Cardiac muscle cell (in vitro differentiated cells and primary cell): ENCODE results near the gene JAKMIP2. TPM values are rescaled to one million over a fixed set of nuclear protein-coding genes. Genes with fewer than 3 reads are reported as not detected.

Experiments used
- DNase-seq, 2 donors: peaks; one replicate each; pipeline versions ENCODE4 v3.0.0 to v3.0.0-alpha.2; 2010 to 2017; ENCODE audit warnings: low read depth in 1 of 2, low spot score in 1 of 2
- H3K27ac ChIP-seq: fragments of 200-600 bp; sonication (generic); 2 replicates; pipeline ENCODE4 v1.5.1; 2016
- H3K27me3 ChIP-seq: fragments of 200-600 bp; sonication (generic); 2 replicates; pipeline ENCODE4 v1.6.0; 2016; ENCODE audit warnings: control low read depth
- H3K36me3 ChIP-seq: fragments of 200-600 bp; sonication (generic); 2 replicates; pipeline ENCODE4 v1.5.1; 2016; ENCODE audit warnings: control low read depth
- H3K4me1 ChIP-seq: fragments of 200-600 bp; sonication (generic); 2 replicates; pipeline ENCODE4 v1.8.1; 2017; ENCODE audit warnings: low read depth, mild to moderate bottlenecking, mixed run types
- H3K4me3 ChIP-seq: fragments of 200-600 bp; sonication (generic); 2 replicates; pipeline ENCODE4 v1.5.1; 2016; ENCODE audit warnings: mild to moderate bottlenecking
- H3K9me3 ChIP-seq: fragments of 200-600 bp; sonication (generic); 2 replicates; pipeline ENCODE4 v1.5.1; 2017; ENCODE audit warnings: low read depth, mild to moderate bottlenecking, control low read depth
- polyA plus RNA-seq: library from polyadenylated mRNA; unstranded; fragments of >200 nt; fragmentation: Nextera tagmentation; extraction: Ambion mirVana; gene quantifications from 2 replicates; pipeline ENCODE4 v1.2.1, GENCODE V29; 2016
- total RNA-seq: library from RNA; depleted of rRNA; stranded (reverse); fragments of >200 nt; gene quantifications from 2 replicates; pipeline ENCODE4 v1.2.3, GENCODE V29; 2016
- TF ChIP-seq, protein P1 (sequence below): IDR thresholded peaks from 2 replicates; pipeline ENCODE4 v1.5.1; 2012; ENCODE audit warnings: low read depth, mild to moderate bottlenecking, low read length

Gene JAKMIP2
- total and polyA plus RNA-seq, 2 experiments from 2014 or later, result 14.5 to 15.9 TPM

DNA sequence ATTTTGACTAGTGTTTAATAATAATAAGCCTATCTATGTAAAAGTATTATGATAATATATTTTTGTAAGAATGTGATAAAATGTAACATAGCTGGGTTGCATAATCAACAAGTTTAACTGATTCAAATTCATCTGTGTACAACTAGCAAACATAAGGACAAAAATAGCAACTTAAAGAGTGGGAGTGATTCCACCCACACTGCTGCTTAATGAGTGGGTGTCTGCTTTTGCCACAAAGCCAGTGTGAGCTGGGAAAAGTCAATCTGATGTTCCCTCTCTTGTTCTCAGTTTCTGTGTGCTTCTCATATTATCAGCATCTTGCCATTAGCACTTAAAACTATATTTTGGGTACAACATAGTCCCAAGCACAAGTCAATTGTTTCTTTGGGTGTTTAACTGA is 161.5 kb downstream of the JAKMIP2 start:
- Histone ChIP-seq H3K27ac (no peak overlapping the region), H3K27me3 (no peaks in the 10 kb centered on the region)

DNA sequence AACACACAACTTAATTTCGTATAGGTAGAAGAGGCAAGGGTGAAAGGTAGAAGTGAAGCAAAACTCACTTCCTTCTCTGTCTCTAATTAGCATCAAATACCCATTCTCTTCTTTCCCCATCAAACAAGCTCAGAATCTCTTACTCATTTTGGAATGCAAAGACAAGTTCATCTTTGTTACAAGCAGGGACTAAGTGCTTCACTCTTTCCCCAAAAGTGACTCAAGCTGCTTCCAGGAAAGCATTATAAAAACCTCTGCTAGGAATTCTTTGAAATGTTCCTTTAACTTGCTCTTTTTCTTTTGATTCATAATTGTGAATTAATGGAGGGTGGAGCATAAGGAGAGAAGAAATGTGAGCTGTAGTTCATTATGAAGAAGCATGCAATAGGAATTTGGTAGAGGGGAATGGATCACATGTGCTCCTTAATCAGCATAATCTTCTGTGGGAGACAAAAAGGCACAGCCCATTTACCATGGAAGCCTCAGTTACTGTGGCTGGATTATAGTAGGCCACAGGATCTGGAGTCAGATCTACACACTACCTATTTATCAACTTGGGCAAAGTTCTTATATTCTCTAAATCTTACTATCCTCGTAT is 163.1 kb downstream of the JAKMIP2 start:
- Histone ChIP-seq H3K27me3 (no peaks in the 10 kb centered on the region), H3K4me3 (no peak overlapping the region), H3K27ac (no peak overlapping the region), H3K36me3 (no peaks in the 10 kb centered on the region), H3K4me1 (no peaks in the 10 kb centered on the region), H3K9me3 (no peaks in the 10 kb centered on the region)
- TF ChIP-seq, protein P1, sequence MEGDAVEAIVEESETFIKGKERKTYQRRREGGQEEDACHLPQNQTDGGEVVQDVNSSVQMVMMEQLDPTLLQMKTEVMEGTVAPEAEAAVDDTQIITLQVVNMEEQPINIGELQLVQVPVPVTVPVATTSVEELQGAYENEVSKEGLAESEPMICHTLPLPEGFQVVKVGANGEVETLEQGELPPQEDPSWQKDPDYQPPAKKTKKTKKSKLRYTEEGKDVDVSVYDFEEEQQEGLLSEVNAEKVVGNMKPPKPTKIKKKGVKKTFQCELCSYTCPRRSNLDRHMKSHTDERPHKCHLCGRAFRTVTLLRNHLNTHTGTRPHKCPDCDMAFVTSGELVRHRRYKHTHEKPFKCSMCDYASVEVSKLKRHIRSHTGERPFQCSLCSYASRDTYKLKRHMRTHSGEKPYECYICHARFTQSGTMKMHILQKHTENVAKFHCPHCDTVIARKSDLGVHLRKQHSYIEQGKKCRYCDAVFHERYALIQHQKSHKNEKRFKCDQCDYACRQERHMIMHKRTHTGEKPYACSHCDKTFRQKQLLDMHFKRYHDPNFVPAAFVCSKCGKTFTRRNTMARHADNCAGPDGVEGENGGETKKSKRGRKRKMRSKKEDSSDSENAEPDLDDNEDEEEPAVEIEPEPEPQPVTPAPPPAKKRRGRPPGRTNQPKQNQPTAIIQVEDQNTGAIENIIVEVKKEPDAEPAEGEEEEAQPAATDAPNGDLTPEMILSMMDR, result no peak
- DNase-seq, result peak in 1 of 2 donors; percentile 30

More for the DNA sequence above, 161.5 kb downstream of the JAKMIP2 start:
- TF ChIP-seq, protein P1, result no peak
- peak in 1 of 2 donors; percentile 33 for DNase-seq
- H3K4me1 ChIP-seq, result peaks cover 2% of the 10 kb centered on the region
- no peaks in the 10 kb centered on the region for H3K9me3 ChIP-seq
- no peak overlapping the region for H3K4me3 ChIP-seq
- H3K36me3 ChIP-seq, result no peaks in the 10 kb centered on the region

DNA sequence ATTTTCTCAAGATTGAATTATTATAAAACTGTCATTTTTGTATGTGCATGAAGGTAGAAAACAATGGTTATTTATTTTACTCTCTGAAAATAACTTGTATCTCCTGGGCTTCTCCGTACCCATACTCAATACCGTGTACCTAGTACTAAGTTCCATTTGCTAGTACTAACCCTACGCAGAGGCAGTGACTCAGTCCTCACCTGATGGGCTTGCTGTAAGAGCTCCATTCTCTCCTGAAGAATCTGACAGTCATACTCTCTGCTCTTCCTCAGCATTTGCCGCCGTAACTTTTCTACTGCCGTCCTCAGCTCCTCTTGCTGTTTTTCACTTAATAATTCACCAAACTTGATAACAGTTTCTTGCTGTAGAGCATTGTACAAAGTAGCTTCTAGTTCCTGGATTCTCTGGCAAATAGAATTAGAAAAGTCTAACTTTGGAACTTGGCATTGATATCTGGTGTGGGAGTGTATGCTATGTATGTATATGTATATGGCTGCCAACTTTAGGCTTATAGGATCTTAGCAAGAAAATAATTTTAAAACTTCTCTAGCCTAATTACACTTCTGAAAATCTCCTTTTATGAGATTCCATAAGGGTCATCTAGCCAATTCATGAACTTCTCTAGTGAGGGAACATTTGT is 164.7 kb downstream of the JAKMIP2 start:
- DNase-seq, result no peak
- TF ChIP-seq, protein P1, result no peak
- Histone ChIP-seq H3K4me1 (no peaks in the 10 kb centered on the region), H3K36me3 (peaks cover 1% of the 10 kb centered on the region), H3K9me3 (no peaks in the 10 kb centered on the region), H3K27ac (no peak overlapping the region), H3K27me3 (no peaks in the 10 kb centered on the region), H3K4me3 (no peak overlapping the region)

DNA sequence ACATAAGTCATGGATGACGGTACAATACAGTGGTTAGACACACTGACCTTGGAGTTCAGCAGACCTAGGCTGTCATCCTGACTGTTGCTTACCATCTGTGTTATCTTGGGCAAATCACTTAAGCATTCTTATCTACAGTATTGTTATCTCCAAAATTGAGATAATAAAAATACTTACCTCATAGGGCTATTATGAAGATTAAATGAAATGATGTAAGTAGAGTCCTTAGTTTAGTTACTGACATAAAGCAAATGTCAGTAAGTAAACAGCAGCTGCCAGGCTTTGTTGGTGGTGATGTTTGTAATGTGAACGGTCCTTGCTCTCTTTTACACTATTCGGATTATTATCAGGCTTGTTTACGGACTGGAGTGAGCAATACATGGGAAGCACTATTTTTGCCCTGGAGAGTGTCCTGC is 165.3 kb downstream of the JAKMIP2 start:
- Histone ChIP-seq H3K4me3 (no peak overlapping the region), H3K27ac (no peak overlapping the region), H3K27me3 (no peaks in the 10 kb centered on the region), H3K36me3 (peaks cover 6% of the 10 kb centered on the region), H3K4me1 (no peaks in the 10 kb centered on the region), H3K9me3 (no peaks in the 10 kb centered on the region)
- DNase-seq, result peak in 1 of 2 donors; percentile 54
- TF ChIP-seq, protein P1, result no peak

DNA sequence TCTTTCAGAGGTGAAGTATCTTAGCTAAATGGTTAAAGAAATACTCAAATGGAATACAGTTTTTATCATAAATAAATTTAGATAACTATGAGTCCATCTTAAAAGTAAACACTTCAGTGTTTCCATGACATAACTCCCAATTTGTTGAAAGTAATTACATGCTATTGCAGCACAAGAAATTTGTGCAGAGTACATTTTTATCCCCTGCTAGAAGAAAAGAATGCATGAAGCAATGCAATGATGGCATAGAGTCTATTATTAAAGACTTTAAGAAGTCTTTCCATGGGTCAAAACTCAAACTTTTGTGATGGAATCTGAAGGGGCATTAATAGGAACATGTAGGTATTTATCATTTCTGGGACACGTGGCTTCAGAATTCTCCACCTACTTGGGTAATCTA is 166.1 kb downstream of the JAKMIP2 start:
- H3K4me3 ChIP-seq, result no peak overlapping the region

More for the DNA sequence above, 166.1 kb downstream of the JAKMIP2 start:
- H3K27me3 ChIP-seq, result no peaks in the 10 kb centered on the region
- peak in 1 of 2 donors; percentile 31 for DNase-seq
- H3K27ac ChIP-seq, result no peak overlapping the region
- H3K9me3 ChIP-seq, result no peaks in the 10 kb centered on the region
- peaks cover 6% of the 10 kb centered on the region for H3K36me3 ChIP-seq
- TF ChIP-seq, protein P1, result no peak
- H3K4me1 ChIP-seq, result no peaks in the 10 kb centered on the region
